HG03469 (cell line): ENCODE measurements around the gene HMGCLL1.

Experiments
- ATAC-seq: cut with Tn5 transposase; IDR thresholded peaks from one replicate; pipeline ENCODE4 v1.9.1; 2021; ENCODE audit warnings: mild to moderate bottlenecking, moderate library complexity, moderate number of reproducible peaks; ENCODE audit not compliant: unreplicated experiment

Gene HMGCLL1

DNA sequence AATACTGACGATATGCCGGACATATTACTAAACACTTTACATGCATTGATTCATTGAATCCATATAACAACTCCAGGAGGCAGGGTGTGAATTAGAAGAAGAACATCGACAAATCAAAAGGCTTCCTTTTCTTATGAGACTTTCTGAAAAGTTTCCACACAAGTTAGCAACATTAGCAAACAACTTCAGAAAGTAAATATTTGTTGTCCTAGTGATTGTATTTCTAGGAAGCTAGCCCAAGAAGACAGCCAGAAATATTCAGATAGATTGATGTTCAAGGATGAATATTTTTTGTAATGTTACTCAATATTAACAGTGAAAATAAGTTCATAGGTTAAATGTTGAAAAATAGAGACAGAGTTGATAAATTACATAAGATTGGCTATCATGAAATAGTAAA is 131.1 kb downstream of the HMGCLL1 start:
- no peak for ATAC-seq

DNA sequence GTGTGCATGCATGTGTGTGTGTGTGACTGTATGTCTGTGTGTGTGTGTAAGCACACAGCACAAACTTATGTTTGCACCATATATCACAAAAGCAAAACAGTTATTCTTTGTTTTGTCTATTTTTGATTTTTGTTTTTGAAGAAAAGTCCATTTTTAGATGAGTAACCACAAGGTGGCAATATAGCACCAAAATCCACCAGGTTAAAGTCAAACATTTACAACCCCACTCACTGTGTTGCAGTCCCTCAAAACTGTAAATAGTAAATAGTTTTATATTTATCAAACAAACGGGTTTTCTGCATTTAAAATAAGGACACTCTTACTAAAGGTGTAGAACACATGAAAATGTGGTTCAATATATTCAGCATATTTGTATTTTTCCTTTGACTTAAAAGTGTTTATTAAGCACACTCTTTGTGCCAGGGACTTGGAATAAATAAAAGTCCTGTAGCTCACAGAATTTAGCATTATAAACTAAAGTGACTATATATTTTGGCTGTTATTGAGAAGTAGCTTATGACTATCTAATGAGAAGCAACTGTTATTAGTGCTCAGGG is 133.3 kb downstream of the HMGCLL1 start:
- ATAC-seq = no peak

DNA sequence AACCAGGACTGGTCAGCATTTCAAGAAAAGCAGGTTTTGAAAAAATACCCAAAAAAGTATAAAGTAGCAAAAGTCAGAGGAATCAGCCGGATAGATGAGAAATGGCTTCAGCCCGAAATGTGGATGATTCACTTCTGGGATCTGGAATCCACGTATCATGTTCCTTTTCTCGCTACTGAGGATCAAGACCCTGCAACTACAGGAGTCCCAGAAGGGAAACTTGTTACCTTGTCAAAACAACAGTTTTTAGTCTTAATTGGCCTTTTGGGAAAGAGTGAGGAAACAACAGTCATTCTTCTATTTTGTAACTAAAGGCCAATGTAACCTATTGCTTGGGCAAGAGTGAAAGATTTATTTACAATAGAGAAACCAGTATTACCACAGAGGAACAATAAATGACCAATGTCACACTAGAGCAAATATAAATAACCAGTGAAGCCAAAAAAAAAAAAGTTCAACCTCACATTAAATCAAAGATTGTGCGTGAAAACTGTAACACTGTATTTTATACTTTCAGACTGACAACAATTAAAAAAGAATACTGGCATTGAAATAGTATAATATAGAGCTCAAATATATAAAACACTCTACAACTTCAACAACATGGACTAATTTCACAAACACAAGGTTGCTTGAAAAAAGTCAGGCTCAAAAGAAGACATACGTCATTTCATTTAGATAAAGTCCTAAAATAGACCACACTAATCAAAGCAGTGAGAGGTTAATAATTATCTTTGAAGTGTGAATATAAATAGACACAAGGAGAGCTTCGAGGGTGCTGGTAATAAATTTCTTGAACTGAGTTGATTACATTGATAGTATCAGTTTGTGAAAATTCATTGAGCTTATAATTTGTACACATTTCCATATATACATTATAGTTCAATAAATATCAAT is 135.5 kb downstream of the HMGCLL1 start:
- ATAC-seq = no peak

DNA sequence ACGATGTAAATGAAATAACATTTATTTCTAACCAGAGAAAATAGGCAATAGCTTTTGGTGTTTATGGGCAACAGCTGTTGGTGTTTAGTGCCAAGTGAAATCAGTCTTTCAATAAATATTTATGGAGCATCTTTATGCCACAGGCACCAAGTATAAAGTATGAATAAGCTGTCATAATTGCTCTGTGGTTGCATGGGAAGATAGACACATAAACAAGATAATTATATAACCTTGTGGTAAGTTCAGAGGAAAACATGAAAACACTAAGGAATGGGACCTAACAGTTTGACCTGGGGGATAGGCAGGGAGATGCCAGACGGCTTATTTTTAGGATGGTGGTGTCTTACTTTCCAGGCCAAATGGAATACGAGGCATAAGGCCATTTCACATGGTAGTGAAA is 140.8 kb downstream of the HMGCLL1 start:
- ATAC-seq = no peak

DNA sequence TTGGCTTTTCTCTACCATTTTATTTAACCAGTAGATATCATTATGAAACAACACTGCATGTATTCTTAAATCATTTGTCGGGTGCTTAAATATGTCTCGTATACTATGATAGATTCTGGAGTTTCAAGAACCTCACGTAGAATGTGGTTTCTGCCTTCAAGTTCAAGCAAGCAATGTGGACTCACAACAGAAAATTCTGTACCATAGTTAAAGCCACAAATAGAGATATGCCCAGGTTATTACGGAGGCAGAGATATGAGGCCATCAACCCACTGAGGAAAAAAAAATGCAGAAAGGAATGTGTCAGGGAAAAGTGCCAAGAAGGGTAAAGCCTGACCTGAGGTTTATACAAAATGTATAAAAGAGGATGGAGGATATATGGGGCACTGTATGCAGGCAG is 141.9 kb downstream of the HMGCLL1 start:
- no peak for ATAC-seq

DNA sequence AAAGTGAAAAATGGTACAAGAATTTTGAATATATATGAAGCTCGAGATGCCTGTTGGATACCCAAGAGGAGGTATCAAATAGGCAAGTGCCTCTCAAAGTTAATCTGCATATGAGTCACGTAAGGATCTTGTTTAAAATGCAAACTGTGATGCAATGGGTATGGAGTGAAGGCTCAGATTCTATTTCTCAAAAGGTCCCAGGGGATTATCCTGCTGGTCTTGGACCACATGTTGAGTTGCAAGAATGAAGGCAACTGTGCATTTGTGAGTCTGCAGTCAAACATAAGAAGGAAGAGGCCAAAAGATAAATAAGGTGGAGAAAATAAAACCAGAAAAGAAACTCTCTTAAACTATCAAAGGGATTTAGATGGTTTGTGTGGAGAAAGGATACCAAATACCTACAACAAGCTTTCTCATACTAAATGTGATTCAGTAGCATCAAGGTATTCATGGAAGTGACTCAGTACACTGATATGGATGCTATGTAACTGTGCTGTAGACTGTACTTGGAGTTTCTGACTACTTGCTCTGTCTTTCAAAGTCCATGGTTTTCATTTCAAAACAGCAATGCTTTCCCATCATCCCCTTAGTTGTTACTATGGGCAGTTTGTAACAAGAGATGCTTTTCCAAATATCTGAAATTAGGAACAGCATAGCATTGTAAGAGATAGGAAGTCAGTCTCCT is 145.4 kb downstream of the HMGCLL1 start:
- ATAC-seq = no peak

DNA sequence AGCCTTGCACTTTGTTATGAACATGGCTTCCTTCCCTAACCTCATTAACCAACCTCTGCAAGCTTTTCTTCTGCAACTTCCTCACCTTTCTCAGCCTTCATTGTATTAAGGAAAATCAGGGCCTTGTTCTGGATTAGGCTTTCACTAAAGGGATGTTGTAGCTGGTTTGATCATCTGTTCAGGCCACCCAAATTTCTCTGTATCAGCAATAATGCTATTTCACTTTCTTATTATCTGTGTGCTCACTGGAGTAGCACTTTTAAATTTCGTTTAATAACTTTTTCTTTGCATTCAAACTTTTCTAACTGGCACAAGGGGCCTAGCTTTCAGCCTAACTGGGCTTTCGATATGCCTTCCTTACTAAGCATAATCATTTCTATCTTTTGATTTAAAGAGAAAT is 155.1 kb downstream of the HMGCLL1 start:
- ATAC-seq = no peak

DNA sequence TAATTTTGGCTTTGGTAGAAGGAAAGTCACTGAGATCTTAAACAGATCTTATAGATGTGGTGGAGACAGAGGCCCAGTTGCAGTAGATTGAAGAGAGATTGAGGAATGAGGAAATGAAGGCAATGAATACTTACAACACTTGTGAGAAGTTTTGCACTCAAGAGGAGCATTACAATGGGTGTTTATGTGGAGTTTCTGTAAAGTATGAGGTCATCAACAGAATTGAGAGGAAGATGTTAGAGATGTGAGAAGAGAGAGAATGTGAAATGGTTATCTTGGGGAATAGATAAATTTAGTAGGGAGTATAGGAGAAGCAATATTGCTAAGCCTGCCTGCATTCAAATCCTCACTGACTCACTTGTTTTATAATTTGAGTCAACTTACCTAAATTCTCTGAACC is 168.3 kb downstream of the HMGCLL1 start:
- ATAC-seq = no peak

DNA sequence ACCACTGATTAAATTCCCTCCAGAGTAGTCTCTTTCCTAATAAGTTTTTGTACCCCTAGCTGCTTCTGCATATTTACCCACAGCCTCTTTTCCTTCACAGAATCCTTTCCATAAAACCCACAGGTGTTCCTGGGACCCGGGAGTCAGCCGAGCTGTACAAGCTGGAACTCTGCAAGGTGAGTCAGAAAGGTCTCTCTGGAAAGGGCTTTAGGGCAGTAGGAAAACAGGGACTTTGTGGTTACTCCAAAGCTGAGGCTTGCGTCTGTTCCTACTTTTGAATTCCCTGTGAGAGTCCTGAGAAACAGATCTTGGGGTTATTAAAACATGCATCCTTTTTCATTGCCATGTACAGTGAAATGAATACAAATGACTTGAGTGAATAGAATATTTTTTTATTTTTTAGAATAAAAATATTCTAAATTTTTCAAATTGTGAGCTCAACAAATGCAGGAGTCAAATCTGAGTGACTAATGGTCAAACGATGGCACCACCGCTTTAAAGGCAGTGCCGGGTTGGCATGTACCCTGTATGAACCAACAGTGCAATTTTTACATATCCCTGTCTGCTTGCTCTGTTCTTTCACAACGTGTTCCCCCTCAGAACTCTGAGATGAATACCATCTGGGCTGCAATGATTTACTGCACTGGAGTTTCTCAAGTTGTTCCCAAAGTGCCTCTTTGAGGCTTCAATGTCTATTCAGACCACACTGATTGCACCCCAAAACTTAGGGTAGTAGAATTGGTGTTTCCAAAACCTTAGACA is 173.3 kb downstream of the HMGCLL1 start:
- no peak for ATAC-seq

DNA sequence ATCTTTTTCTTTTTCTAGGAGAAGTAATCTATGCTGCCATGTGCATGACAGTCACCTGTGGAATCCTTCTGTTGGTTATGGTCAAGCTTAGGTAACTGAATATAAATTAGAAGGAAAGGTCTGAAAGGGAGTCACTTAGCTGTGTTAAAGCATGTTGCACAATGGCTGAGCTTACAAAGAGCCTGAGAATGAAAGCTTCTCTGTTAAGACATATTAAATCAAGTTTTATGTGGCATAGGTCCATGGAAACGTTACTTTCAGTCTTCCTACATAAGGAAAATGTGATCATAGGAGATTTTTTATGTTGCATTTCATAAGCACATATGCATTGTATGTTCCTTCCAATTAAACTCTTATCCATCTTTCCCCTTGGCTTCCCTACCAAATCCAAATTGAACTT is 179.6 kb downstream of the HMGCLL1 start:
- no peak for ATAC-seq

DNA sequence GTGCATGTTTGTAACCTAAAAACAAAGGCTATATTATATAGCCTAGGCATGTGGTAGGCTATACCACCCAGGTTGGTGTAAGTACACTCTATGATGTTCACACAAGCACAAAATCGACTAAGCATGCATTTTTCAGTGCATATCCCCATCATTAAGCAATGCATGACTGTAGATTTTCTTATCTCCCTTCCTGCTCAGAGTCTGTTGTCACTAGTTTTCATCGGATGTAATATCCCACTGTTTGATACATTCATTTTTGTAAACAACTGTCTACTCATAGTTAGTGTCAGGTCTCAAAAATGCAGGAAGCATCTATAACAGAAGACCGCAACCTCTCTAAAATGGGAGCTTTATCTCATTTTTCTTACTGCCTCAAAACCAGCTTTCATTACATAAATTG is 181.0 kb downstream of the HMGCLL1 start:
- ATAC-seq = no peak

DNA sequence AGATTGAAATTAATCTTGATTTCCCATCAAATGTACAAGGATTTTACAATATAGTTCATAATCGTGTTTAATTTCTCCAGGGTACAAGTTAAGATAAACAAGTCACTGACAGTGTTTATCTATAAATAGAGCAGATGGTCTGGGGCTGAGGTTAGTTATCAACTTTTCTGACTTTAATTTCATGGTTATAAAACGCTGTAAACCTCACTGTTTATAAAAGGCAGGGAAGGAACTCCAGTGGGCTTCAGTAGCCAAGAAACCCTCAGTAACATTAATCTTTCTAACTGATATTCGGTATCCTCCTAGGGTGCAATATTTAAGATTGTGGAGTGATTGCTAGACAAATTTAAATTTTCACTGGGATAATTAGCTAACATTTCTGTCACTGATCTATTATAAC is 183.1 kb downstream of the HMGCLL1 start:
- no peak for ATAC-seq

DNA sequence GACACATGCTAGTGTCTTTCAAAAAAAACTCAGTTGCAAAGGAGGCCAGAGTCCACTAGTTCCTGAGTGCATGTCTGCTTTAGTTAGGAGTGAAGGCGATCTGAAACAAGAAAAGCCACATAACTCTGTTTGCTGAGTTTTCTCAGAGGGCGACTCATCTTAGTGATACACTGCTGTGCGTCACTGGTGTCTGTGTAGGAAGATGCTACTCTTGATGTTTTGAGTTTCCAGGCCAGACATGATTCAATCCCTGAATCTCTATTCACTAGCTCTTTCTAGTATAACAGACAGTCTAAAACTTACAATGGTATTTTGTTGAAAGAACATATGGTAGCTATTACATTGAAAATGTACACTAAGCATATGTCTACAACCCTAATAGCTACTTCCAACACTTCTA is 190.8 kb downstream of the HMGCLL1 start:
- ATAC-seq = no peak
